HG03135 (cell line): Measurements from ENCODE around the gene CWH43.
"Not testable (repeated sequence)": the region's sequence is repeated elsewhere in the genome, so short reads cannot be mapped to it uniquely, and the experiment has no call there.

ENCODE experiments used
- ATAC-seq: cut with Tn5 transposase; IDR thresholded peaks from one replicate; pipeline ENCODE4 v1.9.1; 2021; ENCODE audit warnings: mild to moderate bottlenecking, moderate library complexity; ENCODE audit not compliant: unreplicated experiment

CWH43 gene

DNA sequence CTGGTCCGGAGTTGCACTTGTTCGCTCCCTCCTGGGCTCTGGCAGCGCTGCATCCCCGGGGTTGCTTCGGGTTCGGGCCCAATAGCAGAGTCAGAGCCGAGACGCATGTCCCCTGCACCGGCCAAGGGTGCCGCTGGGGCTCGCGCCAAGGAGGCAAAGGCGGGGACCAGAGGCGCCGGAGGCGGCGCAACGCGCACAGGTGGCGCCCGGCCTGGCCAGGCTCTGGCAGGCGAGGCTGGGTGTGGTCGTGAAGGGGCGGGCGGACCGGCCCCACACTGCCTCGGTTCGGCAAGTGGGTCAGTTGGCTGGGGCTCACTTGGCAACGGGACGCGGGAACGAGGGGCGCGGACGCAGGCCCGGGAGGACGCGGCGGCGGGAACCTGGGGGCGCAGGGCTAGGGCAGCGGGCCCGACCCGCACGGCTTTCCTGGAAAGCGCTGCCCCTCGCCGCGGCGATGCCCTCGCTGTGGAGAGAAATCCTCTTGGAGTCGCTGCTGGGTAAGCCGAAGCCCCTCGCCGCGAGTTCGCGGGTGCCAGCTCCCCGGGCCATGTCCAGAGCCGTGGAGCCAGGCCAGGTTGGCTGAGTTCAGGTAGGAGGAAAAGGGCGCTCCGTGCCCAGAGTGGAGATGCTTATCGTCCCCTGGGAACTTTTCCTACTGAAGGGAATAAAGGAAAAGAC lies at the start of gene CWH43:
TSS of gene CWH43 (plus strand) at position 300 of the 678 bp plus-strand sequence. CDS start at position 455, 155 bp downstream.
- ATAC-seq = no peak

DNA sequence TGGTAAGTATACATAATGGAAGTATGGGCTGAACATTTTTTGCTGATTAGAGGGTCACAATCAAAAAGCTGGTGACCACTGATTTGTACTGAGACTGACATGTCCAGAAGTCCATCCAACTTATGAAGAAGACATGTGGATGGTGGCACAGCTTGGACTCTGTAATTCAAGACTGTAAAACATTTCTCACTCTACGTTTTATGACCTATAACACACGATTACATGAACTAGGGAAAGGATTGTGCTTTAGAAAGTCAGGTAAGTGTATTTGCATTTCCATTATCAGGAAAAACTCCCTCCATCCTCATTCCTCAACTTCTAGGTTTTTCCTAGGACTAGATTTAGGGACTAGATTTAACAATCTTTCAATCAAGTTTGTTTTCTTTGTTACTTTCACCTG lies 49.0 kb upstream of the CWH43 start:
- no peak for ATAC-seq

DNA sequence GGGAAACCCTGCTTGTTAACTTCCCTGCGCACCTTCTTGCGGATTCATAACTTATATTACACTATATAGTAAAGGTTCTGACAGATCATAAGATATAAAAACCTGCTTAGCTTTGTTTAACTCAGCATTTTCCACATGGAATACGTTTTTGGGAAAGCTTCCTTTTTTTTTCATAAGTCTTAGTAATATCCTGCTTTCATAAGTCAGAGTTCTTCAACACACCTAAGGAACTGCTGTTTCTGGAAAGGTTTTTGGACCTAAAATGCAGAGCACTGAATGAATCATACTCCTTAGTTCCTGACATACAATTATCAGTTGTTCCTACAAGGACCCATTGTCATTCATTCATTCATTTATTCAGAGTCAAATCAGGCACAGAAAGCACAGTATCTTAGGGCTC lies 47.2 kb upstream of the CWH43 start:
- no peak for ATAC-seq

GRCh38 chr4:48939785-48940184 lies 46.3 kb upstream of the CWH43 start:
- no peak for ATAC-seq

DNA sequence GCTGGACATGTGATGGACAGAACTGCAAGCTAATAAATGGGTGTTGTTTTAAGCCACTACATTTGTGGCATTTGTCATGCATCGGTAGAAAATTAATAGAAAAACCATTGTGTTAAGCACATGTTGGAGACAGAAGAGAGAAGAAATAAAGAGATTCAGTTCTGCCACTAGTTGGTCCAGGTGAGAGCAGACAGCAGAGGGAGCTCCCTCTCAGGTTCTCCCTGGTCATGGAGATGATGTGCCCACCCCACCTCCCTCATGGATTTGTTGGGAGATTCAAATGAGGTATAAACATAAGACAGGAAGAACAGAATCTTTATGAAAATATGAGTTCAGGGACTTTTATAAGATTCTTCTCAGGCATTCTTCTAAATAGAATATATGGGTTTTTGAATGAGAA lies 42.7 kb upstream of the CWH43 start:
- ATAC-seq = no peak

GRCh38 chr4:48944252-48944651 lies 41.8 kb upstream of the CWH43 start:
- ATAC-seq = no peak

GRCh38 chr4:48944756-48945241 lies 41.3 kb upstream of the CWH43 start:
- ATAC-seq = no peak

GRCh38 chr4:48945981-48946380 lies 40.1 kb upstream of the CWH43 start:
- no peak for ATAC-seq

- ATAC-seq = no peak
Measured at GRCh38 chr4:48947731-48948130, 38.3 kb upstream of the CWH43 start.

- no peak for ATAC-seq
Measured at GRCh38 chr4:48949086-48949485, 37.0 kb upstream of the CWH43 start.

GRCh38 chr4:48949518-48950219 lies 36.4 kb upstream of the CWH43 start:
- ATAC-seq = no peak

GRCh38 chr4:48954314-48954713 lies 31.8 kb upstream of the CWH43 start:
- ATAC-seq = no peak

GRCh38 chr4:48957366-48957765 lies 28.7 kb upstream of the CWH43 start:
- not testable (repeated sequence) for ATAC-seq

- no peak for ATAC-seq
Measured at GRCh38 chr4:48958582-48958981, 27.5 kb upstream of the CWH43 start.

DNA sequence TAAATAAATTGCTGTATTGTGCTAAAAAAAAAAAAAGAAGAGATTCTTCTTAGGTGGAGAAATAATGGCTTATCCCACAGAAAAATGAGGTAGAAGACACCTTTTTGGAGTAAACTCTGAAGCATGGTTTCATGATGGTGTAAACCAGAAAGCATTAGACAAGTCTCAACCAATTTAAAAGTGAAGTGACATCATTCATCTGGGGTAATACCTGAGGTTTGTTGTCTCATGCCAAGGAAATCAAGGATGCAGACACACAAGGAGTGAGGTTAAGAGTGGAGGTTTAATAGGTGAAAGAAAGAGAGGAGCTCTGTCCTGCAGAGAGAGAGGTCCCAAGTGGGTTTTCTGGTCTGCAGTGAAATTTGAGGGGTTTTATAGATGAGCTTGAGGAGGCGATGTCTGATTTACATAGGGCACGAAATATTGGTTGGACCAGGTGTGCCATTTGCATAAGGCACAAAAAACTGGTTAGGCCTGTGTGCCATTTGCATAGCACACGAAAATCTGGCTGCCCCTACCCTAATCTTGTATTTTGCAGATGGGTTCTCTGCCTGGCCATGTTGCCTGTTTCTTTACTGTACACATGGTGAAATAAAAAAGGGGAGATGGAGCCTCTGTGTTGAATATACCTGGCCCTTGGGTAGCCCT lies 25.0 kb upstream of the CWH43 start:
- no peak for ATAC-seq

- no peak for ATAC-seq
Measured at GRCh38 chr4:48962636-48963035, 23.4 kb upstream of the CWH43 start.

DNA sequence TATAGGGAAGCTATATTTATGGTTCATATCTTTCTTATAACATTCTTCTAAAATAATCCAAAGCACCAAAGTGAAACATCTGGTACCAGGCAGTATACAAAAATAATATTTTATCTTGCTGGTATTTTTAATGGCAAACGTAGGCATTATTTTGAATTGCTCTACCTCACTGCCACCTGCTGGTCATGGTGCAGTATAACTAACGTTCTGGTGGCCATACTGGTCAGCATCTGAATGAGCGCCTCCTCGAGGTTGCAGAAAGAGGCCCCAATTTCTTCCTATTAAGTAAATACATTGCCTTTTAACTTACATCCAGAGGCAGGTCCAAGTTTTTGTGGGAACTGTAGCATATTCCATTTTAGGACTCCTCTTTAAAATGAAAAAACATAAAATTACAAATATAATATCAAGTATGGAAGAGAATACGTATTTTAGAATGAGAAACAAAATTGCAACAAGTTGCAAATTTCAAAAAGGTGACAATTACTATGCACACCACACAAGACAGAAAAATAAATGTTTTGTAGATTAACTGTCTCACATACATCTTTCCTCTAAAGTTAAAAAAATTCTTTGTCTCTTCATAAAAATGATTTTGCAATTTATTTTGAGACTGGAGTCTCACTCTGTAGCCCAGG lies 22.9 kb upstream of the CWH43 start:
- ATAC-seq = peak; percentile 78

GRCh38 chr4:48967101-48967500 lies 19.0 kb upstream of the CWH43 start:
- ATAC-seq = no peak

GRCh38 chr4:48967631-48968030 lies 18.4 kb upstream of the CWH43 start:
- no peak for ATAC-seq

DNA sequence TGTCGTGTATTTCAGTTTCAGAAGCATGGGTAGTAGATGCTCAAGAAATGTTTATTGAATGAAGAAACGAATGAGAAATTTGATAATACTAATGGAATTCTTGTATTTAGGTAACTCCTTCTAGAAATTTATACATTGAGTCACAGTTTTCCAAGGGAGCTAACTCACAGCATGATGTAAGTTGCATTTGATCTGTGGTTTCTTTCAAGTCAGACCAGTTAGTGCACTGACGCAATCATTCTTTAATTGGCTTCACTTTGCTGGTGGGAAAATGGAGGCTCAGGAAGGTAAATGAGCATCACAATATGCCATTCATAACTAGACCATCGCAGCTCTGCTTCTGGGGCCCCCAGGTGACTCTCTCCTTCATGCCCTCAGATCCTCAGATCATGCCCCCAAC lies 17.3 kb upstream of the CWH43 start:
- no peak for ATAC-seq

GRCh38 chr4:48970471-48970921 lies 15.6 kb upstream of the CWH43 start:
- no peak for ATAC-seq
